Measurements from ENCODE around the gene KLHDC7B.

- TF ChIP-seq CTCF (IDR thresholded peaks at IDR 0.05), result no peak
- TF ChIP-seq POLR2A (IDR thresholded peaks at IDR 0.05; ENCODE audit: low read depth), result no peak
- no peak for TF ChIP-seq POLR2AphosphoS5 (IDR thresholded peaks at IDR 0.05)
Observed at GRCh38 chr22:50556703-50557102, 11.0 kb downstream of the KLHDC7B start.
